ENCODE data around the gene MAN2C1. TPM values are rescaled to one million over a fixed set of nuclear protein-coding genes. Genes with fewer than 3 reads are reported as not detected.
"Not testable (repeated sequence)": the region's sequence is repeated elsewhere in the genome, so short reads cannot be mapped to it uniquely, and the experiment has no call there.

Gene MAN2C1
- total RNA-seq, 1 donor from 2014 or later = 80.8 TPM

GRCh38 chr15:75346796-75347221 lies 21.6 kb downstream of the MAN2C1 start, which contains the start of gene NEIL1:
Gene NEIL1 (plus strand): TSS chr15:75347039. CDS start chr15:75348906, 1,867 bp downstream.
- Histone ChIP-seq H3K9ac (ENCODE audit: low read length) (peak within 1 kb of the TSS; percentile 68), H3K27me3 (ENCODE audit: insufficient read depth, low read length) (peaks cover 17% of the 10 kb centered on the region), H2AFZ (ENCODE audit: low read depth, low read length) (peak within 1 kb of the TSS; percentile 65), H3K4me2 (ENCODE audit: low read length) (peak within 1 kb of the TSS; percentile 96), H4K20me1 (ENCODE audit: insufficient read depth, low read length) (no peaks in the 10 kb centered on the region), H3K36me3 (ENCODE audit: insufficient read depth, low read length) (no peaks in the 10 kb centered on the region), H3K4me3 (ENCODE audit: insufficient read depth, low read depth, low read length) (peak within 1 kb of the TSS; percentile 65), H3K79me2 (ENCODE audit: insufficient read depth, low read length) (no peaks in the 10 kb centered on the region), H3K27ac (ENCODE audit: low read depth, low read length) (no peak within 1 kb of the TSS), H3K4me1 (ENCODE audit: insufficient read depth, low read length) (peaks cover 19% of the 10 kb centered on the region), H3K9me3 (ENCODE audit: insufficient read depth, low read depth, low read length) (peaks cover 2% of the 10 kb centered on the region)
- Mint-ChIP-seq H3K27ac (ENCODE audit: unreplicated experiment) (no peak within 1 kb of the TSS), H3K4me3 (ENCODE audit: unreplicated experiment) (peak within 1 kb of the TSS; percentile 84), H3K36me3 (ENCODE audit: low read depth, unreplicated experiment) (peaks cover 8% of the 10 kb centered on the region), H3K27me3 (ENCODE audit: low read depth, unreplicated experiment) (no peaks in the 10 kb centered on the region), H3K4me1 (ENCODE audit: low read depth, unreplicated experiment) (no peaks in the 10 kb centered on the region), H3K9me3 (ENCODE audit: unreplicated experiment) (no peaks in the 10 kb centered on the region)
- DNase-seq (ENCODE audit: low read depth) = no peak
- no peak for FAIRE-seq
- TF ChIP-seq EZH2 (IDR thresholded peaks at IDR 0.05; ENCODE audit: insufficient read depth, low read length) (no peak), CTCF (IDR thresholded peaks at IDR 0.05; ENCODE audit: insufficient read depth, low read depth, low read length) (no peak)

- H3K4me1 ChIP-seq (ENCODE audit: insufficient read depth, low read length) = peaks cover 18% of the 10 kb centered on the region
- not testable (repeated sequence) for H3K4me3 ChIP-seq (ENCODE audit: insufficient read depth, low read depth, low read length); FAIRE-seq; H2AFZ ChIP-seq (ENCODE audit: low read depth, low read length); H3K27ac ChIP-seq (ENCODE audit: low read depth, low read length); H3K4me2 ChIP-seq (ENCODE audit: low read length); H4K20me1 ChIP-seq (ENCODE audit: insufficient read depth, low read length); H3K9me3 ChIP-seq (ENCODE audit: insufficient read depth, low read depth, low read length); H3K36me3 Mint-ChIP-seq (ENCODE audit: low read depth, unreplicated experiment); H3K9ac ChIP-seq (ENCODE audit: low read length); H3K27me3 ChIP-seq (ENCODE audit: insufficient read depth, low read length); H3K4me1 Mint-ChIP-seq (ENCODE audit: low read depth, unreplicated experiment); H3K9me3 Mint-ChIP-seq (ENCODE audit: unreplicated experiment); H3K36me3 ChIP-seq (ENCODE audit: insufficient read depth, low read length); H3K79me2 ChIP-seq (ENCODE audit: insufficient read depth, low read length); H3K27ac Mint-ChIP-seq (ENCODE audit: unreplicated experiment); H3K4me3 Mint-ChIP-seq (ENCODE audit: unreplicated experiment); H3K27me3 Mint-ChIP-seq (ENCODE audit: low read depth, unreplicated experiment)
- DNase-seq (ENCODE audit: low read depth) = peak; percentile 16
These were observed 24.5 kb downstream of the MAN2C1 start for GRCh38 chr15:75343953-75344352.

GRCh38 chr15:75342221-75342620 lies 26.2 kb downstream of the MAN2C1 start:
- H3K9me3 ChIP-seq (ENCODE audit: insufficient read depth, low read depth, low read length) = no peaks in the 10 kb centered on the region
- no peak overlapping the region for H3K9ac ChIP-seq (ENCODE audit: low read length)
- no peaks in the 10 kb centered on the region for H3K36me3 ChIP-seq (ENCODE audit: insufficient read depth, low read length)
- Mint-ChIP-seq H3K36me3 (ENCODE audit: low read depth, unreplicated experiment) (peaks cover 9% of the 10 kb centered on the region), H3K4me1 (ENCODE audit: low read depth, unreplicated experiment) (no peaks in the 10 kb centered on the region), H3K27ac (ENCODE audit: unreplicated experiment) (no peak overlapping the region), H3K27me3 (ENCODE audit: low read depth, unreplicated experiment) (no peaks in the 10 kb centered on the region), H3K4me3 (ENCODE audit: unreplicated experiment) (no peak overlapping the region), H3K9me3 (ENCODE audit: unreplicated experiment) (no peaks in the 10 kb centered on the region)
- no peak overlapping the region for H2AFZ ChIP-seq (ENCODE audit: low read depth, low read length)
- no peak overlapping the region for H3K4me3 ChIP-seq (ENCODE audit: insufficient read depth, low read depth, low read length)
- FAIRE-seq (no peak), DNase-seq (ENCODE audit: low read depth) (no peak)
- no peaks in the 10 kb centered on the region for H3K27me3 ChIP-seq (ENCODE audit: insufficient read depth, low read length)
- no peak overlapping the region for H3K4me2 ChIP-seq (ENCODE audit: low read length)
- TF ChIP-seq EZH2 (IDR thresholded peaks at IDR 0.05; ENCODE audit: insufficient read depth, low read length) (no peak), CTCF (IDR thresholded peaks at IDR 0.05; ENCODE audit: insufficient read depth, low read depth, low read length) (no peak)
- peaks cover 4% of the 10 kb centered on the region for H3K4me1 ChIP-seq (ENCODE audit: insufficient read depth, low read length)
- no peak overlapping the region for H3K27ac ChIP-seq (ENCODE audit: low read depth, low read length)
- H4K20me1 ChIP-seq (ENCODE audit: insufficient read depth, low read length) = no peaks in the 10 kb centered on the region
- no peaks in the 10 kb centered on the region for H3K79me2 ChIP-seq (ENCODE audit: insufficient read depth, low read length)
